Esophagus muscularis mucosa (tissue), 4 donors: ENCODE measurements around the gene ASPN. TPM values are rescaled to one million over a fixed set of nuclear protein-coding genes. Genes with fewer than 3 reads are reported as not detected.

ENCODE experiments used
- DNase-seq: peaks from one replicate; pipeline ENCODE4 v3.0.0-alpha.2; 2017; ENCODE audit errors: extremely low spot score
- H3K27ac ChIP-seq, 4 donors: fragments of 200-600 bp; sonication (generic); replicated peaks in 1 of 4; 1 replicate in 3 of 4; 2 replicates in 1 of 4; pipeline ENCODE4 v1.5.1; 2016 to 2019; ENCODE audit warnings: mild to moderate bottlenecking in 1 of 4
- H3K27me3 ChIP-seq, 4 donors: fragments of 200-600 bp; sonication (generic); one replicate each; pipeline versions ENCODE4 v1.5.1 to v1.6.0; 2016 to 2019
- H3K36me3 ChIP-seq, 4 donors: fragments of 200-600 bp; sonication (generic); one replicate each; pipeline ENCODE4 v1.5.1; 2016 to 2019
- H3K4me1 ChIP-seq, 4 donors: fragments of 200-600 bp; sonication (generic); one replicate each; pipeline ENCODE4 v1.5.1; 2016 to 2019
- H3K4me3 ChIP-seq, 4 donors: fragments of 200-600 bp; sonication (generic); 1 replicate in 2 of 4; 2 replicates in 2 of 4; pipeline ENCODE4 v1.5.1; 2016 to 2019; ENCODE audit warnings: mild to moderate bottlenecking in 4 of 4, moderate library complexity in 1 of 4
- H3K9me3 ChIP-seq, 4 donors: fragments of 200-600 bp; sonication (generic); 1 replicate in 3 of 4; 2 replicates in 1 of 4; pipeline ENCODE4 v1.5.1; 2016 to 2019
- EP300 ChIP-seq: sonication (generic); formaldehyde crosslinking; IDR thresholded peaks from one replicate; pipeline ENCODE4 v1.6.1; 2017; ENCODE audit warnings: antibody characterized with exemption
- POLR2A ChIP-seq: fragments of 450-650 bp; IDR thresholded peaks from one replicate; pipeline ENCODE4 v1.6.1; 2017; ENCODE audit warnings: antibody characterized with exemption, moderate library complexity, mild to moderate bottlenecking, low read depth
- POLR2AphosphoS5 ChIP-seq, 2 donors: sonication (generic); formaldehyde crosslinking; IDR thresholded peaks; one replicate each; pipeline ENCODE4 v1.6.1; 2017; ENCODE audit warnings: antibody characterized with exemption in 2 of 2
- WGBS: methylation state at CpG from one replicate; pipeline ENCODE4 v1.1.5; 2018; 5-methylcytosine and 5-hydroxymethylcytosine counted together
- intact Hi-C: fragments of 100-400 bp; cut with DNase I; formaldehyde crosslinking; loops from one replicate; pipeline ENCODE4 v1.15.1; 2023
- total RNA-seq, 4 donors: library from RNA; depleted of rRNA; stranded (reverse); fragments of >200 nt; gene quantifications; one replicate each; pipeline versions ENCODE4 v1.1.0 to v1.2.1, GENCODE V29; 2016
- TF ChIP-seq, protein P1 (sequence below), 3 experiments: fragments of 200-600 bp in 2 of 3; fragments of 450-650 bp in 1 of 3; sonication (generic) in 2 of 3; IDR thresholded peaks; one replicate each; pipeline ENCODE4 v1.5.1; 2017 to 2019; ENCODE audit warnings: antibody characterized with exemption in 3 of 3, mild to moderate bottlenecking in 2 of 3, moderate library complexity in 1 of 3

The ASPN gene
- total RNA-seq, 4 donors from 2014 or later = 9.1 to 21.6 (median 14.5) TPM

- WGBS = 100% methylated on average over 2 of the region's 2 CpGs
- Histone ChIP-seq H3K27me3 (no peaks in the 10 kb centered on the region), H3K9me3 (no peaks in the 10 kb centered on the region), H3K4me1 (no peaks in the 10 kb centered on the region), H3K27ac (no peak overlapping the region), H3K36me3 (no peaks in the 10 kb centered on the region), H3K4me3 (no peak overlapping the region)
- DNase-seq = no peak
- intact Hi-C loops = no loop called here
- TF ChIP-seq, protein P1, sequence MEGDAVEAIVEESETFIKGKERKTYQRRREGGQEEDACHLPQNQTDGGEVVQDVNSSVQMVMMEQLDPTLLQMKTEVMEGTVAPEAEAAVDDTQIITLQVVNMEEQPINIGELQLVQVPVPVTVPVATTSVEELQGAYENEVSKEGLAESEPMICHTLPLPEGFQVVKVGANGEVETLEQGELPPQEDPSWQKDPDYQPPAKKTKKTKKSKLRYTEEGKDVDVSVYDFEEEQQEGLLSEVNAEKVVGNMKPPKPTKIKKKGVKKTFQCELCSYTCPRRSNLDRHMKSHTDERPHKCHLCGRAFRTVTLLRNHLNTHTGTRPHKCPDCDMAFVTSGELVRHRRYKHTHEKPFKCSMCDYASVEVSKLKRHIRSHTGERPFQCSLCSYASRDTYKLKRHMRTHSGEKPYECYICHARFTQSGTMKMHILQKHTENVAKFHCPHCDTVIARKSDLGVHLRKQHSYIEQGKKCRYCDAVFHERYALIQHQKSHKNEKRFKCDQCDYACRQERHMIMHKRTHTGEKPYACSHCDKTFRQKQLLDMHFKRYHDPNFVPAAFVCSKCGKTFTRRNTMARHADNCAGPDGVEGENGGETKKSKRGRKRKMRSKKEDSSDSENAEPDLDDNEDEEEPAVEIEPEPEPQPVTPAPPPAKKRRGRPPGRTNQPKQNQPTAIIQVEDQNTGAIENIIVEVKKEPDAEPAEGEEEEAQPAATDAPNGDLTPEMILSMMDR (IDR thresholded peaks at IDR 0.05) = no peak
- TF ChIP-seq POLR2AphosphoS5 (IDR thresholded peaks at IDR 0.05) (no peak), EP300 (no peak), POLR2A (no peak)
Measured at GRCh38 chr9:92527291-92527828, 45.1 kb upstream of the ASPN start.

GRCh38 chr9:92525306-92525705 lies 43.0 kb upstream of the ASPN start:
- TF ChIP-seq, protein P1 (IDR thresholded peaks at IDR 0.05) = no peak
- no peak for TF ChIP-seq POLR2AphosphoS5 (IDR thresholded peaks at IDR 0.05)
- 91% methylated on average over 5 of the region's 5 CpGs for WGBS
- DNase-seq = no peak
- Histone ChIP-seq H3K27ac (no peak overlapping the region), H3K9me3 (no peaks in the 10 kb centered on the region), H3K4me1 (no peaks in the 10 kb centered on the region), H3K36me3 (no peaks in the 10 kb centered on the region), H3K4me3 (no peak overlapping the region), H3K27me3 (no peaks in the 10 kb centered on the region)
- intact Hi-C loops = no loop called here

DNA sequence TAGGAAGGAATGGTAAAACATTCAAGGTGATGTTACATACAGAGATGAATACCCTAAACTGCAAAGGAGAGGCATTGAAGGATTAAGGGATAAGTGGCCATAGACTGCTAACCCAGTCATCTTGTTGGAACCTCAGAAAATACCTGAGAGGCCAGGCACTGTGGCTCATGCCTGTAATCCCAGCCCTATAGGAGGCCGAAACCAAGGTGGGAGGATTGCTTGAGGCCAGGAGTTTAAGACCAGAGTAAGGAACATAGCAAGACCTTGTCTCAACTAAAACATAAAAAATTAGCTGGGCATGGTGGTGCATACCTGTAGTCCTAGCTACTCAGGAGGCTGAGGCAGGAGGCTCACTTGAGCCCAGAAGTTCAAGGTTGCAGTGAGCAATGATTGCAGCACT lies 42.6 kb upstream of the ASPN start:
- WGBS = 92% methylated on average over 1 of the region's 1 CpG
- Histone ChIP-seq H3K9me3 (no peaks in the 10 kb centered on the region), H3K4me3 (no peak overlapping the region), H3K27me3 (no peaks in the 10 kb centered on the region), H3K27ac (no peak overlapping the region), H3K4me1 (no peaks in the 10 kb centered on the region), H3K36me3 (no peaks in the 10 kb centered on the region)
- intact Hi-C loops = no loop called here
- no peak for TF ChIP-seq POLR2A
- TF ChIP-seq POLR2AphosphoS5 (IDR thresholded peaks at IDR 0.05) = no peak
- TF ChIP-seq, protein P1 (IDR thresholded peaks at IDR 0.05) = no peak
- no peak for DNase-seq

GRCh38 chr9:92522983-92523970 lies 41.0 kb upstream of the ASPN start:
- intact Hi-C loops = no loop called here
- no peak for TF ChIP-seq POLR2AphosphoS5 (IDR thresholded peaks at IDR 0.05)
- TF ChIP-seq, protein P1 (IDR thresholded peaks at IDR 0.05) = no peak
- TF ChIP-seq POLR2A = no peak
- no peak for TF ChIP-seq EP300
- H3K27me3 ChIP-seq = no peaks in the 10 kb centered on the region
- H3K27ac ChIP-seq = no peak overlapping the region
- H3K4me1 ChIP-seq = no peaks in the 10 kb centered on the region
- H3K9me3 ChIP-seq = no peaks in the 10 kb centered on the region
- no peaks in the 10 kb centered on the region for H3K36me3 ChIP-seq
- 93% methylated on average over 10 of the region's 10 CpGs for WGBS
- no peak for DNase-seq
- H3K4me3 ChIP-seq = no peak overlapping the region
